GM20000 (cell line): ENCODE measurements around the gene HS6ST2.
A peak's percentile ranks its signal among the peaks of the same experiment; 100 is the strongest.

ENCODE experiments used
- DNase-seq: peaks from one replicate; pipeline ENCODE4 v3.0.0; 2012; ENCODE audit warnings: low spot score
- TF ChIP-seq, protein P1 (sequence below): IDR thresholded peaks from 2 replicates; pipeline ENCODE4 v1.5.1; 2012; ENCODE audit warnings: mild to moderate bottlenecking, control low read depth; ENCODE audit errors: extremely low read depth, missing control alignments

The HS6ST2 gene

DNA sequence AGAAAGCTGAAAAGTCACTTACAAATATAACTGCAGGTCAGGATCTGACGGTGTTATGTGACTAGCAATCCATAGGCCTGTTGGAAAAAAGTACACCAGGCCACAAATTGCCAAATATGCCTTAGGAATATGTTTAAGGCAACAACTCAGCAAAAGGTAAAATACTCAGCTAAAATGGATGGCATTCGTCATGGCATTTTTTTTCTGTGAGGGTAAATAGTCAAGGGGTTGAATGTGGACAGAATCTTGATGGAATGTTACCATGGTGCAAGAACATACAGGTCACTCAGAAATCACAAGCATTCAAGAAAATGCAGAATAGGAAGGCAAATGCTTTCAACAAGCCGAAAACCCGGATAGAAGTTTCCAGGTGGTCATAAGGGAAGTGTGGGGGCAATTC lies 347.9 kb downstream of the HS6ST2 start:
- TF ChIP-seq, protein P1, sequence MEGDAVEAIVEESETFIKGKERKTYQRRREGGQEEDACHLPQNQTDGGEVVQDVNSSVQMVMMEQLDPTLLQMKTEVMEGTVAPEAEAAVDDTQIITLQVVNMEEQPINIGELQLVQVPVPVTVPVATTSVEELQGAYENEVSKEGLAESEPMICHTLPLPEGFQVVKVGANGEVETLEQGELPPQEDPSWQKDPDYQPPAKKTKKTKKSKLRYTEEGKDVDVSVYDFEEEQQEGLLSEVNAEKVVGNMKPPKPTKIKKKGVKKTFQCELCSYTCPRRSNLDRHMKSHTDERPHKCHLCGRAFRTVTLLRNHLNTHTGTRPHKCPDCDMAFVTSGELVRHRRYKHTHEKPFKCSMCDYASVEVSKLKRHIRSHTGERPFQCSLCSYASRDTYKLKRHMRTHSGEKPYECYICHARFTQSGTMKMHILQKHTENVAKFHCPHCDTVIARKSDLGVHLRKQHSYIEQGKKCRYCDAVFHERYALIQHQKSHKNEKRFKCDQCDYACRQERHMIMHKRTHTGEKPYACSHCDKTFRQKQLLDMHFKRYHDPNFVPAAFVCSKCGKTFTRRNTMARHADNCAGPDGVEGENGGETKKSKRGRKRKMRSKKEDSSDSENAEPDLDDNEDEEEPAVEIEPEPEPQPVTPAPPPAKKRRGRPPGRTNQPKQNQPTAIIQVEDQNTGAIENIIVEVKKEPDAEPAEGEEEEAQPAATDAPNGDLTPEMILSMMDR: no peak
- no peak for DNase-seq

- no peak for DNase-seq
- TF ChIP-seq, protein P1: no peak
Measured at GRCh38 chrX:132609362-132609848, 349.0 kb downstream of the HS6ST2 start.

DNA sequence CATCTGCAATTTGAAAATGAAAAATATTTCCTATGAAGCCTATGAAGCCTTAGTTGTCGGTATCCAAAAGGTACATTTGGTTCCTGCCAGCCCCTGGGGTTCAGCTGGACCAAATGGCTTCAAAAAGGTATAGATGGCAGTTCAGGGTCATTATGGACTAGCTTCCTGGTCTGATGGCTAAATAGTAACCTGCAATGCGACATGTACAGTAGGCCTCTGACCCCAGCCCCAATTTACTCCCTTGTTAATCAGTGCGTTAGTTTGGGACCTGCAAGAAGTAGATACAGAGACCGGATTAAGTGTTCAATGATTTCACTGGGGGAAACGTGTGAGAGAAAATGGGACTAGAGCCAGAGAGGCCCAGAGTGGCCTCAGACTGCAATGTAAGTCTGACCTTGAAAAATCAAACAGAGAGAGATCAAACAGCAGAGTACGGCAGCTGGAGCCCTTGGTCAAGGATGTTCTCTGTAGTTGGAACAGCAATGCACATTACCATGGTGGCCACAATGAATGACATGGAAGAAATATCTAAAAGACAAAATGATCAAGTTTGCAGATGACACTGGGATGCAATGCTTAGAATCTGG lies 354.6 kb downstream of the HS6ST2 start:
- DNase-seq: no peak
- TF ChIP-seq, protein P1: no peak

DNA sequence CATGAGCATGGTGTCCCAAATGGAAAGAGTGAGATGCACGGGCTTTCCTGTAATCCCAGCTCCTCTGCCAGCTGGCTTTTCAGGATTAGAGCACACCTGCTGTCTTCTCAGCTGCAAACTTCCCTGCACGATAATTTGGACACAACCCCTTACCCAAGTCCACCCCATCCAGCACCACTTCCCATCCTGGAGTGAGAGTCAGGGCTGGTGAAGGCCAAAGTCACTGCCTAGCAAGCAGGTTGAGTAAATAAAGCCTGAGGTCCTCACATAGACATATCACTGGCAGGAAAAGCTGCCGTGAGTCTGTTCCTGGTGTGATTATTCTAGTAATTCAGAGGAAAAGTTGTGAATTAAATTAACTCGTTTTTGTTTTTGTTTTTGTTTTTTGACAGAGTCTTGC lies 355.7 kb downstream of the HS6ST2 start:
- DNase-seq: no peak
- TF ChIP-seq, protein P1: no peak

DNA sequence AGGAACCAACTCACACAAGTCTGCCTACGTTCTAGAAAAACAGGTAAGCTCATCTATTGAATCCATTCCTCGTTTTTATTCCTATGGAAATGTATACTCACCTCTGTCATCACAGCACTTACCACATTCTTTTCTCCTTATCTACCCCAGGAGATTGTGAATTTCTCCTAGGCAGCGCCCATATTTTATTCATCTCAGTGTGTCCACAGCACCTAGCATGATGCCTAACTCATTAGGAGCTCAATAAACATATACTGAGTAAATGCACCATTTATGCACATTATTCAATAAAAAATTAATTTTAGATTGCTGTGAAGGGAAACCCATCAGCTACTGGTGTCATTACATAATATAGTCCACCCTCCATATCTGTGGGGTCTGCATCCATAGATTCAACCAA lies 363.4 kb downstream of the HS6ST2 start:
- TF ChIP-seq, protein P1: no peak
- DNase-seq: no peak

GRCh38 chrX:132594129-132594528 lies 364.3 kb downstream of the HS6ST2 start:
- TF ChIP-seq, protein P1: no peak

GRCh38 chrX:132592880-132593279 lies 365.5 kb downstream of the HS6ST2 start:
- TF ChIP-seq, protein P1: peak; percentile 18
- DNase-seq: peak; percentile 8

More at GRCh38 chrX:132594129-132594528, 364.3 kb downstream of the HS6ST2 start:
- no peak for DNase-seq
